Vagina (tissue), 2 donors: ENCODE data around the gene RNF223. TPM values are rescaled to one million over a fixed set of nuclear protein-coding genes. Genes with fewer than 3 reads are reported as not detected.

Experiments used
- DNase-seq, 2 donors: peaks; one replicate each; pipeline ENCODE4 v3.0.0-alpha.2; 2017; ENCODE audit errors: extremely low spot score in 2 of 2
- H3K27ac ChIP-seq: fragments of 200-600 bp; sonication (generic); one replicate; pipeline ENCODE4 v1.5.1; 2019
- H3K27me3 ChIP-seq: fragments of 200-600 bp; sonication (generic); one replicate; pipeline ENCODE4 v1.5.1; 2019
- H3K36me3 ChIP-seq, 2 donors: fragments of 200-600 bp; sonication (generic); one replicate each; pipeline ENCODE4 v1.5.1; 2017 to 2019
- H3K4me1 ChIP-seq: fragments of 200-600 bp; sonication (generic); one replicate; pipeline ENCODE4 v1.5.1; 2019
- H3K4me3 ChIP-seq, 2 donors: fragments of 200-600 bp; sonication (generic); 1 replicate in 1 of 2; 2 replicates in 1 of 2; pipeline ENCODE4 v1.5.1; 2016 to 2019
- H3K9me3 ChIP-seq: fragments of 200-600 bp; sonication (generic); one replicate; pipeline ENCODE4 v1.5.1; 2019
- POLR2A ChIP-seq, 2 donors: fragments of 450-650 bp; IDR thresholded peaks; one replicate each; pipeline ENCODE4 v1.6.1; 2017; ENCODE audit warnings: antibody characterized with exemption in 2 of 2, mild to moderate bottlenecking in 2 of 2, moderate library complexity in 2 of 2
- POLR2AphosphoS5 ChIP-seq, 2 donors: sonication (generic); formaldehyde crosslinking; IDR thresholded peaks; one replicate each; pipeline ENCODE4 v1.9.0; 2017; ENCODE audit warnings: antibody characterized with exemption in 2 of 2, mild to moderate bottlenecking in 2 of 2, low read depth in 1 of 2; ENCODE audit not compliant: insufficient read depth in 1 of 2
- intact Hi-C: fragments of 100-400 bp; cut with DNase I; formaldehyde crosslinking; loops from one replicate; pipeline ENCODE4 v1.15.1; 2023
- total RNA-seq: library from RNA; depleted of rRNA; stranded (reverse); fragments of >200 nt; gene quantifications from one replicate; pipeline ENCODE4 v1.2.3, GENCODE V29; 2016
- TF ChIP-seq, protein P1 (sequence below), 3 experiments: fragments of 450-650 bp in 2 of 3; fragments of 200-600 bp in 1 of 3; sonication (generic) in 1 of 3; IDR thresholded peaks; one replicate each; pipeline ENCODE4 v1.5.1; 2017 to 2019; ENCODE audit warnings: antibody characterized with exemption in 3 of 3, mild to moderate bottlenecking in 2 of 3, moderate library complexity in 2 of 3

The RNF223 gene
- total RNA-seq, 1 donor from 2014 or later = 4.9 TPM

DNA sequence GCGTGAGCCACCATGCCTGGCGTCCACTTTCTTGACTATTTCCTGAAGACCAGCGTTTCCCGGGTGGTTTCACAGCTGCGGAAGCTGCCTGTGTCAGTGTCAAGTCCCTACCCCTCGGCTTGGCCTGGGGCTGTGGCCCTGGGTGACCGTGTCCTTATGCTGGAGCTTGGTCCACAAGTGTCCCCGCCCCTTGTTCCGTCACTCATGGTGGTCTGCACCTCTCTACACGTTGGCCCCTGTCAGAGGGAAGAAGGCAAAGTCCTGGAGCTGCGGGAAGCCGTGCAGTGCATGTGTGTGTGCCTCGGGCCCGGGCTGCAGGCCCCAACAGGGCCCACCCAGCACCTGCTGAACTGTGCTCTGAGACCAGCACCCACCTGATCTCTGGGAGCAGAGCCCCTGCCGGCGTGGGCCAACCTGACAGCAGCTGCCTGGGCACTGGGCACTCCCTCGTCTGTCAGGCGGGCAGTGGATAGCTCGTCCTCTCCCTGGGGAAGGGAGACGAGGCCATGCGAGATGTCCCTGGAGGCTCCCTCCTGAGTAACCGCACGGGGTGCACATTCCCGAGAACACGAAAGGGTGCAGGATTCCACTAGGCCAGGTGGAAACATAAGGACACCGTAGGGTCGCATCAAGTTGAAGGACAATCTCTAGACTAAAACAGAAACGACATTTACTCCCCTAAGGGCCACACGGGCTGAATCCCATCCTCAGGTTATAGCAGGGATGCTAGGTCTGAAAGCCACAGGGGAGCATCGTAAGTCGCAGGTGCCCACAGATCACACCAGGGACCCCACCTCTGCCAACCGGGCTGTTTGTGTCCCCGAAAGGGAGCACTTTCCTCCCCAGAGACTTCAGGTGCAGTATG, 44.1 kb upstream of the RNF223 start:
- Histone ChIP-seq H3K27me3 (no peaks in the 10 kb centered on the region), H3K4me3 (no peak overlapping the region), H3K9me3 (no peaks in the 10 kb centered on the region), H3K36me3 (no peaks in the 10 kb centered on the region), H3K27ac (no peak overlapping the region), H3K4me1 (peaks cover 30% of the 10 kb centered on the region)
- intact Hi-C loops = no loop called here
- no peak for TF ChIP-seq POLR2AphosphoS5 (IDR thresholded peaks at IDR 0.05; ENCODE audit: insufficient read depth in 1 of 2, low read depth in 1 of 2)
- TF ChIP-seq, protein P1, sequence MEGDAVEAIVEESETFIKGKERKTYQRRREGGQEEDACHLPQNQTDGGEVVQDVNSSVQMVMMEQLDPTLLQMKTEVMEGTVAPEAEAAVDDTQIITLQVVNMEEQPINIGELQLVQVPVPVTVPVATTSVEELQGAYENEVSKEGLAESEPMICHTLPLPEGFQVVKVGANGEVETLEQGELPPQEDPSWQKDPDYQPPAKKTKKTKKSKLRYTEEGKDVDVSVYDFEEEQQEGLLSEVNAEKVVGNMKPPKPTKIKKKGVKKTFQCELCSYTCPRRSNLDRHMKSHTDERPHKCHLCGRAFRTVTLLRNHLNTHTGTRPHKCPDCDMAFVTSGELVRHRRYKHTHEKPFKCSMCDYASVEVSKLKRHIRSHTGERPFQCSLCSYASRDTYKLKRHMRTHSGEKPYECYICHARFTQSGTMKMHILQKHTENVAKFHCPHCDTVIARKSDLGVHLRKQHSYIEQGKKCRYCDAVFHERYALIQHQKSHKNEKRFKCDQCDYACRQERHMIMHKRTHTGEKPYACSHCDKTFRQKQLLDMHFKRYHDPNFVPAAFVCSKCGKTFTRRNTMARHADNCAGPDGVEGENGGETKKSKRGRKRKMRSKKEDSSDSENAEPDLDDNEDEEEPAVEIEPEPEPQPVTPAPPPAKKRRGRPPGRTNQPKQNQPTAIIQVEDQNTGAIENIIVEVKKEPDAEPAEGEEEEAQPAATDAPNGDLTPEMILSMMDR (IDR thresholded peaks at IDR 0.05) = no peak
- no peak for TF ChIP-seq POLR2A (IDR thresholded peaks at IDR 0.05)
- no peak for DNase-seq

DNA sequence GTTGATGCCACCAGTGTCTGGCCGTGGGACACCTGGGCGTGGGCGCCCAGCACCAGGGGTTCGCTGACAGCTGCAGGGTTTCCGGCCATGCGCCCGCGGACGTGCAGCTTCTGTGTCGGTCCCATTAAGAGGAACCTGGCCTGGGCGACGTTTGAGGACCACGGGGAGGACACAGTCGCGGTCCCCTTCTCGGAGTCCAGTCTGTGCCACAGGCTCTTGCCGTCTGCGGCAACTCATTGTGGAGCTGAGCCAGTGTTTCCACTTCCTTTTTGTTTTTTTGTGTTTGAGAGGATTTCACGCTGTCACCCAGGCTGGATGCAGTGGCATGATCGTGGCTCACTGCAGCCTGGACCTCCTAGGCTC, 43.3 kb upstream of the RNF223 start:
- Histone ChIP-seq H3K36me3 (no peaks in the 10 kb centered on the region), H3K4me1 (peaks cover 29% of the 10 kb centered on the region), H3K9me3 (no peaks in the 10 kb centered on the region), H3K4me3 (no peak overlapping the region), H3K27ac (no peak overlapping the region), H3K27me3 (no peaks in the 10 kb centered on the region)
- no peak for DNase-seq
- intact Hi-C loops = no loop called here
- TF ChIP-seq POLR2A (IDR thresholded peaks at IDR 0.05) (no peak), POLR2AphosphoS5 (IDR thresholded peaks at IDR 0.05; ENCODE audit: insufficient read depth in 1 of 2, low read depth in 1 of 2) (no peak)

DNA sequence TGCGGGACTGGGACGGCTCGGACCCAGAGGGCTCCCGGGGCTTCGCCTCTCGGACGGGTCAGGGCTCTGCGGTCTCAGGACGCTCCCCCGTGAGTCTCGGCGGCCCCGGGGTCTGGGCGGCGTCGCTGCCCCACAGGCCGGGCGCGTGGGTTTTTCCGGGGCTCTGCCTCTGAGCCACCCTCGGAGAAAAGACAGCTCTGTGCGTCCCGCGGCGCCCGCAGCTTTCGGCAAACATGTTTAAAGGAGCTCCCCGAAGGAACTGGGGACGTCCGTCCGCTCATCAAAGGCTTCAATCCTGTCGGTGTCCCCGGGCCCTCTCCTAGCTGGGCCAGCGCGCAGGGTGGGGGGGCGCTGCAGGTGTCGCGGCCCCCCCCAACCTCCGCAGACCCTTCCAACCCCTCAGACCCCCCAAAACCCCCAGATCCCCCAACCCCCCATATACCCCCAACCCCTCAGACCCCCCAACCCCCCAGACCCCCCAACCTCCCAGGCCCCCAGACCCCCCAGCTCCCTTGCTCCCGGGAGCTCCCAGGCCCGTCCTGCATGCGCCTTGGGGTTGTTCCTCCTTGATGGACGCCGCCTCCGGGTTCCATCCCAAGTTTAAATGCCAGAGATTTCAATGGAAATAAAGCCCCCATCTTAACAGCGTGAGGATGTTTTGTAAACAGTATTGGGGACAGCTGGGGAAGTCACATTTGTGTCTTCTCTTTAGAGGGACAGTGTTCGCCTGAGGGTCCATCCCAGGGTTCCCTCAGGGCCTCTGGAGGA, 42.8 kb upstream of the RNF223 start:
- no peak overlapping the region for H3K27ac ChIP-seq
- peak overlapping the region; percentile 63 to 72 for H3K4me3 ChIP-seq
- H3K9me3 ChIP-seq = no peaks in the 10 kb centered on the region
- H3K36me3 ChIP-seq = no peaks in the 10 kb centered on the region
- intact Hi-C loops = no loop called here
- H3K4me1 ChIP-seq = peaks cover 24% of the 10 kb centered on the region
- no peak for DNase-seq
- no peaks in the 10 kb centered on the region for H3K27me3 ChIP-seq
- TF ChIP-seq POLR2A (IDR thresholded peaks at IDR 0.05) = no peak
- TF ChIP-seq, protein P1 (IDR thresholded peaks at IDR 0.05) = no peak

DNA sequence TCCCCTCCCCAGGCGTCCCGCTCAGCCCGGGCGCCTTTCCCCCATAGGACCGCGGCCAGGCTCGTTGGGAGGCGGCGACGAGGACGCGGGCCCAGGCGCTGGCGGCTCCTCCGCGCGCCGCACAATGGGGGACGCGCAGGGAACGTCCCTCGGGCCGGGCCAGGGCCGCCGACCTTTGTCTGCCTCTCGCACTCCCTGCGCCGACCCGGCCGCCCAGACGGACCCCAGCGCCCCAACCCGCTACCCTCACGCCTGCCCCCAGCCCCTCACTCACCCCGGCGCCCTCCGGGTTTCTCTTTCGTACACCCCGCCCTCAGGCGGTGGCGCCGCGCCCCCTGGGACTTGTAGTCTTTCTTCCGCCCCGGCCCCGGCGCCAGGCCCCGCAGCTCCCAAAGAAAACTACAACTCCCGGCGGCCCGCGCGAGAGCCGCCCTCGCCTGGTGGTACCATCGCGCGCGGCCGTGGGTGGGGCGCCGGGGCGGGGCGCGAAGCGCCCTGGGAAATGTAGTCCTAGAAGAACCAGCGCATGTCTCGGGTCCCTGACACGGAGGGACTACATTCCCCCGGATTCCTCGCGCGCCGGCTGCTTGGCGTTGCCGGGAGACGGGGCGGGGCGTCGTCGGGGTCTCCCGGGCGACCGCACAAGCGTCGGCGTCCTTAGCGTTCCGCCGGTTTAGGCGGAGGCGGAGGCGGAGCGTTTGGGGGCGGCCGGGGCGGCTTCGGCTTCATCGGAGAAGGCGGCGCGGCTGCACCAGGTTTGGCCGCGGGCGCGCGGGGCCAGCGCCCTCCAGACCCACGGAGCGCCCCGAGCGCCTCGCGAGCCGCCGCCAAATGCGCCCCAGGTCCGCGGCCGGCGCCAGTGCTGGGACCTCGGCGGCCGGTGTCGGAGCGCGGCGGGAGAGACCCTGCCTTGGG, 41.9 kb upstream of the RNF223 start, which contains the start of gene C1orf159:
Gene C1orf159, minus strand, starts transcription at position 304 of the 915 bp plus-strand sequence. CDS start 24,546 bp downstream, outside the sequence.
- Histone ChIP-seq H3K27me3 (no peaks in the 10 kb centered on the region), H3K4me3 (peak within 1 kb of the TSS; percentile 63 to 72), H3K4me1 (peaks cover 20% of the 10 kb centered on the region), H3K27ac (peak within 1 kb of the TSS; percentile 63), H3K36me3 (no peaks in the 10 kb centered on the region), H3K9me3 (no peaks in the 10 kb centered on the region)
- no peak for TF ChIP-seq POLR2A (IDR thresholded peaks at IDR 0.05)
- peak; percentile 38 to 60 for TF ChIP-seq POLR2AphosphoS5 (IDR thresholded peaks at IDR 0.05; ENCODE audit: insufficient read depth in 1 of 2, low read depth in 1 of 2)
- peak; percentile 97 to 99 for DNase-seq
- intact Hi-C loops = no loop called here

DNA sequence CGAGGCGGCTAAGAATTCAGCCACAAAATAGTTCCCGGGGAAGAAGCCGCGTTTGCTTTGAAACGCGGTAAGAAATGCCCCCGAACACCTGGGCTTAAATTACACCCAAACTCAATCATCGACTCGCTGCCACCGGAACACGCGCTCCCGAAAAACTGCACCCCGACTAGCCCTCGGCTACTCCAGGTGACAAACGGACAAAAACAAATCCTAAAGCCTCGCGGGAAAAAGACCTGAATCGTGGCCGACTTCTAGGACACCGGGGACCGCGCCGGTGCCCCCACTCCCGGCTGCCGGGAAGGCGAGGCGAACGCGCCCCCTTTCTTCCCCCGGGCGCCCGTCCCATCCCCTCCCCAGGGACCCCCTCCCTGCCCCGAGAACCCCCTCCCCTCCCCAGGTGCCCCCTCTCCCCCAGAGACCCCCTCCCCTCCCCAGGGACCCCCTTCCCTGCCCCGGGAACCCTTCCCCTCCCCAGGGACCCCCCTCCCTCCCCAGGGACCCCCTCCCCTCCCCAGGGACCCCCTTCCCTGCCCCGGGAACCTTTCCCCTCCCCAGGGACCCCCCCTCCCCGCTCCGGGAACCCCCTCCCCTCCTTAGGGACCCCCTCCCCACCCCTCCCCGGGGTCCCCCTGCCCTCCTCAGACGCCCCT, 41.2 kb upstream of the RNF223 start:
- H3K4me1 ChIP-seq = peaks cover 20% of the 10 kb centered on the region
- H3K27me3 ChIP-seq = no peaks in the 10 kb centered on the region
- H3K4me3 ChIP-seq = peak overlapping the region; percentile 63 to 72
- no peak for DNase-seq
- H3K36me3 ChIP-seq = no peaks in the 10 kb centered on the region
- peak overlapping the region; percentile 63 for H3K27ac ChIP-seq
- TF ChIP-seq POLR2AphosphoS5 (IDR thresholded peaks at IDR 0.05; ENCODE audit: insufficient read depth in 1 of 2, low read depth in 1 of 2) (no peak), POLR2A (IDR thresholded peaks at IDR 0.05) (no peak)
- TF ChIP-seq, protein P1 (IDR thresholded peaks at IDR 0.05) = no peak
- no peaks in the 10 kb centered on the region for H3K9me3 ChIP-seq
- intact Hi-C loops = no loop called here
